ENCODE measurements around the gene DST.

Gene DST

DNA sequence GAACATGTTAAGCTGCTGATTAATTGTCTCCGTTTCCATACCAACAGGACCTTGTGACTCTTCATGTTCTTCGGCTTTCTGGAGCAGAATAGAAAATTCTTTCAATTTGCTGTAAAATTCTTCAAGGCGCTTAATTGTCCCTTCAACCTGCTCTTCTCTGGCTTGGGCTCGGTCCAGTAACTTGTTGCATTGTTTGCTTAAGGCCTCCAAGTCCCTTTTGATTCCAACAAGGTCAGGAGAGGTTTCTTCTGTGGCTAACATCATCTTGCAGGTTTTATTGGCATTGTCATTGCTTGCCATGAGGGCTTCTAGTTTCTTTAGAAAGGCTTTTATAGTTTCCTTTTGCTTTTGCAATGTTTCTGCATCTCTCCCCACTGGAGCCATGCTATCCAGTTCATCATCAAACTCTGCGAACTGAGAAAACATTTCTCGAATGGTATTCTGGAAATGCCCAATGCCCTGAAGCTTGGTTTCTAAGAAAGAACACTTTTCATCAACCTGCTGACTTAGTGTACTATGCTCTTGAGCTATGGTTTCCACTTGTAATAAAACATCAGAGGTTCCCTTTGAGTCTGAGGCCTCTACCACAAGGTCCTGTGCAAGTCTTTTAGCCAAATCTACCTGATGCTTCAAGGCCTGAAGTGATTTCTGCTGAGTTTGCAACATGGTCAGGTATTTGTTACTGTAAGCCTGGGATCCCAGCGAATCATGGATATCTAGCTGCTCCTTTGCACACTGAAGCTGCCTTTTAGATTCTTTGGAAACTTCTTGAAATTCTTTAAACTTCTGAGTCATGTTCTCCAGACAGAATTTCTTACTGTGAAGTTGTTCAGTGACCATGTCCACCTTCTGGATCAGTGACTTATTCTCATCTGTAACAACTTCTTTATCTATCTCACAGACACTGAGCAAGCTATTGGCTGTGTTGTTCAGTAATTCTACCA, 90.2 kb downstream of the DST start:
- peak overlapping the region; percentile 69 for H3K27ac ChIP-seq
- TF ChIP-seq CTCF (conservative IDR thresholded peaks at IDR 0.05) = no peak

GRCh38 chr6:56551409-56552120, 91.1 kb downstream of the DST start:
- no peak for TF ChIP-seq CTCF (conservative IDR thresholded peaks at IDR 0.05)
- H3K27ac ChIP-seq = peak overlapping the region; percentile 69

- no peak for TF ChIP-seq CTCF (conservative IDR thresholded peaks at IDR 0.05)
- H3K27ac ChIP-seq = peak overlapping the region; percentile 69
Observed at GRCh38 chr6:56550301-56550700, 92.4 kb downstream of the DST start.

DNA sequence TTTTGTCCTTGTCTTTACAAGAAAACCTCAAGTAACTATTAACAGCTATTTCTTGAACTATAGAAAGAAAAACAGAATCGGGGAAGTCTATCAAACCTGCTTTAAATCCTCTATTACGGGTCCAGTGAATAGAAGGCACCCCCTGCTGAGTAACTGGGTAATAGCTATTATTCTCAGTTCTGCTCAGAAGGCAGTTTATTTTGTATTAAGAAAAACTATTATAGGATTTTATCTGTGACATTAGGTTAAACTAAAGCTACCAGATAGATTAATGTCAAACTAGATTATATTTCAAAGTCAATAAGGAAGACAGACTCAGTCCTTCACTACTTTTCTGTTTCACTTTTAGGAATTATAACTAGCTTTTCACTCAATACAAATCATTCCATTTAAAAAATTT, 93.7 kb downstream of the DST start:
- TF ChIP-seq CTCF (conservative IDR thresholded peaks at IDR 0.05) = peak; percentile 50
- H3K27ac ChIP-seq = peak overlapping the region; percentile 69

- no peak for TF ChIP-seq CTCF (conservative IDR thresholded peaks at IDR 0.05)
- H3K27ac ChIP-seq = peak overlapping the region; percentile 69; the same call in 1 of the 2 replicates
Observed at GRCh38 chr6:56547687-56548086, 95.0 kb downstream of the DST start.

DNA sequence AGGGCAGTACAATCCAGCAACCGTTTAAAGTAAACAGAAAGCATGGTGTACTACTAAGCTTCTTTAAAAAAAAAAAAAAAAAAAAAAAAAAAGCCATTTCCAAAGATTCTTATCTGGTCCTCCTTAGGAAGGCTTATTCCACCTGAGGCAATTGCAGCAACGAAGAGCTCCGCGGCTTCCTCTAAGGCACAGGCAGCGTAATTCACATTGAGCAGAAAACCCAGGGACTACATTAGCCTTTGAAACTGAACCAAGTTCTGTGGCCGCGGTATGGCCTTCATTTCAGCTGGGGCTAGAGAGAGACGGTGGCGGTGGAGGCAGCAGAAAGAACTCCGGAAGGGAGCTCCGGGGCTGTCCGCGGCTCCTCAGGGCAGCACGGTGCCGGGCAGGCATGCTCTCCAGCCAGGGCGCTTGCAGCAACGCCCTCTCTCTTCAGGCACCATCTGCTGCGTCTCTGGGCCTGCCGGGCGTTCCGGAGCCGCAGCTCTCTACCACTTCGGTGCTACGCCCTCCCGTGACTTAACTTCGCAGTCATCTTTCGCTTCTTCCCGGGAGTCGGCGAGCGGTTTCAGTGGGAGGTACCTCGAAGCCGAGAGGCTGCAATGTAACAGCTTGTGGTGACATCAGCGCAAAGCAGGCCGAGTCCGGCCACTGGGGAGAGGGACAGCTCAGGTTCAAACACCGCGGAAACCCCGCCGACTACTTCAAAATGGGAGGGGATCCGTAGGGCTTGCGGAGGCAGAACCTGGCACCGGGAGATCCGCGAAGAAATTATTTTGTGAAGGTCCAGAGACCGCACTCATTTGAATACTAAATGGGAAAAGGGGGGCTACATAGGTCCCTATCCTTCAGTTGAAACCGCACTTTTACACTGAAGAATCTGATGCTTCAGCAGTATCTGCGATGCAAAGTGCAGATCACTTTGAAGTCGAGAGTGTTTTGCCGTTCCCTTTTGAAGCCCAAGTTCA, 100.0 kb downstream of the DST start:
- H3K27ac ChIP-seq = peak overlapping the region; percentile 93
- TF ChIP-seq CTCF (conservative IDR thresholded peaks at IDR 0.05) = peak; percentile 41
